GM18868 (cell line): ENCODE data around the gene COX5A.
A peak's percentile ranks its signal among the peaks of the same experiment; 100 is the strongest.

Source experiments
- ATAC-seq: cut with Tn5 transposase; IDR thresholded peaks from one replicate; pipeline ENCODE4 v1.9.1; 2021; ENCODE audit warnings: mild to moderate bottlenecking, moderate library complexity; ENCODE audit not compliant: unreplicated experiment

The COX5A gene

GRCh38 chr15:74873036-74873755, 64.7 kb downstream of the COX5A start, which contains the start of gene SCAMP2:
TSS of gene SCAMP2 (minus strand) at chr15:74873365. CDS start at chr15:74873255, 110 bp downstream.
- peak; percentile 81 for ATAC-seq

- ATAC-seq: no peak
Measured at GRCh38 chr15:74872702-74873035, 65.2 kb downstream of the COX5A start.

GRCh38 chr15:74870436-74871215, 67.2 kb downstream of the COX5A start:
- no peak for ATAC-seq
